Coronary artery (tissue), 2 donors: Measurements from ENCODE around the gene UNC119B.

Experiments
- DNase-seq: peaks from one replicate; pipeline ENCODE4 v3.0.0-alpha.2; 2017; ENCODE audit warnings: low spot score
- H3K27ac ChIP-seq, 2 donors: fragments of 200-600 bp; sonication (generic); one replicate each; pipeline ENCODE4 v1.5.1; 2016 to 2019
- H3K4me3 ChIP-seq: fragments of 200-600 bp; sonication (generic); 2 replicates; pipeline ENCODE4 v1.5.1; 2016; ENCODE audit warnings: mild to moderate bottlenecking, moderate library complexity
- TF ChIP-seq, protein P1 (sequence below): fragments of 200-600 bp; sonication (generic); IDR thresholded peaks from one replicate; pipeline ENCODE4 v1.5.1; 2019; ENCODE audit warnings: antibody characterized with exemption

UNC119B gene

DNA sequence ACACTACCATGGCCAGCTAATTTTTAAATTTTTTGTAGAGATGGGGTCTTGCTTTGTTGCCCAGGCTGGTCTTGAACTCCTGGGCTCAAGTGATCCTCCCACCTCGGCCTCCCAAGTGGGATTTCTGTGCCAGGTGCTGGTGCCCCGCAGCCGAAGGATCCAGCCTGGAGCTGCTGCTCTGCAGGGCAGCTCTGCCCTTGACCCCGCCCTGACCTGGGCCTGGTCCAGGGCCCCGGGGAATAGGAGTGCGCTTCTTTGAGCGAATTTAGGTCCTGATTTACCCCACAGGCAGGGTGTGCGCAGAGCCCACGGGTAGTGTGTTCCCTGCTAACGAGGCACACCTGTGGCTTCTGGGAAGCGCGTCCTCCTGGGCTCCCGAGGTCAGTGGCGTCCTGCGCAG is 30.6 kb downstream of the UNC119B start:
- no peak for DNase-seq
- TF ChIP-seq, protein P1, sequence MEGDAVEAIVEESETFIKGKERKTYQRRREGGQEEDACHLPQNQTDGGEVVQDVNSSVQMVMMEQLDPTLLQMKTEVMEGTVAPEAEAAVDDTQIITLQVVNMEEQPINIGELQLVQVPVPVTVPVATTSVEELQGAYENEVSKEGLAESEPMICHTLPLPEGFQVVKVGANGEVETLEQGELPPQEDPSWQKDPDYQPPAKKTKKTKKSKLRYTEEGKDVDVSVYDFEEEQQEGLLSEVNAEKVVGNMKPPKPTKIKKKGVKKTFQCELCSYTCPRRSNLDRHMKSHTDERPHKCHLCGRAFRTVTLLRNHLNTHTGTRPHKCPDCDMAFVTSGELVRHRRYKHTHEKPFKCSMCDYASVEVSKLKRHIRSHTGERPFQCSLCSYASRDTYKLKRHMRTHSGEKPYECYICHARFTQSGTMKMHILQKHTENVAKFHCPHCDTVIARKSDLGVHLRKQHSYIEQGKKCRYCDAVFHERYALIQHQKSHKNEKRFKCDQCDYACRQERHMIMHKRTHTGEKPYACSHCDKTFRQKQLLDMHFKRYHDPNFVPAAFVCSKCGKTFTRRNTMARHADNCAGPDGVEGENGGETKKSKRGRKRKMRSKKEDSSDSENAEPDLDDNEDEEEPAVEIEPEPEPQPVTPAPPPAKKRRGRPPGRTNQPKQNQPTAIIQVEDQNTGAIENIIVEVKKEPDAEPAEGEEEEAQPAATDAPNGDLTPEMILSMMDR: no peak
- Histone ChIP-seq H3K4me3 (no peak overlapping the region), H3K27ac (no peak overlapping the region)

DNA sequence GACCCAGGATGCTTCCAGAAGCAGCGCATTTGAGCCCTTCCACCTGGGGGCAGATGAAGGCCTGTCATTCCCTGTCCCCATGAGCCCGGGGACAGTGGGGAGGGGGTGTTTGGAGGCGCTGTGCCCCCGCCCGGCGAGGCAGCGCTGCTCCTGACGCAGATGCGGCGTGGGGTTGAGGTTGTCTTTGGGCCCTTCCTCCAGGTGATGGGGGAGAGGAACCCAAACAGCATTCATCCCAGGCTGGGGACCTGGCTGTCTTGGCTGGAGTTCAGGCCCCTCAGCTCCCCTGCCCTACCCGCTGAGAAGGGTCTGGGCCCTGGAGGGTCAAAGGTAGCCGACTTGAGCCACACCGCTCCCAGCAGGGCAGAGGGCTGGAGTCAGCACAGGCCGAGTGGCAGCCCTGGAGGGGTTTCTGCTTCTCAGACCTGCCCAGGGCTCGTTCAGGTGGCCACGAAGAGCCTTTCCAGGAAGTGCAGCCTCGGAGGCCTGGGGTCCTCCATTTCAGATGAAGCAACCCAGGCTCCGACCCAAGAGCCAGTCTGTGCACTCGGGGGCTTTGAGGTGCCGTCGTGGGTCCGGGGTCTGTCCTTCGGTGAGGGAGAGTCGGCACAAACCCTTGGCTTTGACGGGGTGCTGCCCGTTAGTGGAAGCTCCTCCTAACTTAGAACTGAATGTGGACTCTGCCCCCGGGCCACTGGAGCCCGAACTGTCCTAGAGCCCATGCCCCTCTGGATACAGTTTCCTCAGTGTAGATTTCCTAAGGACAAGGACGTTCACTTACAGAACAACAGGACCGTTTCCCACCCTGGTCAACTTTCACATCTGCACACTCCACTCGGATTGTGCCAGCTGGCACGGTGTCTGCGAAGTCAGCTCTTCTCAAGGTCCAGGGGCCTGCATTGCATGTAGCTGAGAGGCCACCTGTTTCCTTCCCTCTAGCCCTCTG is 31.5 kb downstream of the UNC119B start:
- H3K27ac ChIP-seq: no peak overlapping the region
- TF ChIP-seq, protein P1: no peak
- DNase-seq: no peak
- H3K4me3 ChIP-seq: no peak overlapping the region

DNA sequence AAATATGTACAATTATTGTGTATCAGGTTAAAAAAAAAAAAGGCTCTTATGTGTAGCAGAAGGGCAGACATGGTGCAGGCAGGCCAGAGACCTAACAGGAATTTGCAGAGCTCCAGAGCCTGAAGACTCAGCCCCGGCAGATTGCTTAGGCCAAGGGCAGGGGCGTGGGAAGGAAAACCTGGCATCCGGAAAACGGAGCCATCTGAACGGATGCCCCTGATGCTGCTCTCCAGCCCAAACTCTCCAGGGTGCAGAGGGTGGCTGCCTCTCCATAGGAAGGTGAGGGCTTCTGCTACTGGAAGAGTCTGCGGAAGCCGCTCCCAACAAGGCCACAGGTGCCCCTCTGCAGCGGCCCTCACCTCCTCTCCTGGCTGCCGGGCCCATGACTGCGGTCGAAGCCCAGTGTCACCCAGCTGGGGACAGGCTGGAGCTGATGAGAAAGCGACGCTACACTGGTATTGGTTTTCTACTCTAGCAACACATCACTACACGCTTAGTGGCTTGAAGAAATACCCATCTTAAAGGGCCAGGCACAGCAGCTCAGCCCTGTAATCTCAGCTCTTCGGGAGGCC is 34.8 kb downstream of the UNC119B start:
- H3K27ac ChIP-seq: no peak overlapping the region
- TF ChIP-seq, protein P1: no peak
- DNase-seq: no peak
- H3K4me3 ChIP-seq: no peak overlapping the region

DNA sequence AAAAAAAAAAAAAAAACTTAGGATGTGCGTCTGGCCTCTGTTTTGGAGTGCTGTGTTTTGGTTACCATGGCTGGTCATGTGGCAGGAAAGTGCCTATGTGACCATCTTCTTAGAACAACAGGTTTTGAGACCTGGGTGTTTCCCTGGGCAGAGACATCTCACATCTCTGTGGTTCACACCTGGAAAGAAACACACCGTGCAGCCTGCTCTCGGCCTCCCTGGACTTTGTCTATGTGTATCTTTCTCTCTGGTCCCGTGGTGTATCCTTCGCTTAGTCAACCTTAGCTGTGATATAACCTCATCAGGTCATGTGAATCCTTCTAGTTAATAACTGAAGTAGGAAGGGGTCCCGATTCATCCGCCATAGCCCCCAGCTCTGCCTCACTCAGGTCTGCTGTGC is 38.0 kb downstream of the UNC119B start:
- TF ChIP-seq, protein P1: no peak
- no peak overlapping the region for H3K4me3 ChIP-seq
- no peak for DNase-seq
- H3K27ac ChIP-seq: no peak overlapping the region

DNA sequence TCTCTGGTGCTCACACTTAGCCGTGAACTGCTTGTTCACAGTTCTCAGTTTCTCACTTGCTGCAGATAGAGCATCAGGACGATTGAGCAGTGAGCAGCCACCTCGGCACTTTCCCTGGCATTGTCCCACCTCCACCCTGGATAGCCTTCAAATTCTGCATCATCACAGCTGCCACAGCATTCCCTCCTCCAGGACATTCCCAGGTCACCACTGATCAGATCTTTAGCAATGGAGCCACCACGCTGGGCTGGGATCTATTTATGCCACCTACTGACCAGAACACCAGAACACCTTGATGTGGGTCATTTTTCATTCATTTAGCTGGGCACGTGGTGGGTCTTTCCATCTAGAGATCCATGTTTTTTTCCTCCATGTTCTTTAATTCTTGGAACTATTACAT is 39.0 kb downstream of the UNC119B start:
- Histone ChIP-seq H3K4me3 (no peak overlapping the region), H3K27ac (no peak overlapping the region)
- no peak for DNase-seq
- TF ChIP-seq, protein P1: no peak

DNA sequence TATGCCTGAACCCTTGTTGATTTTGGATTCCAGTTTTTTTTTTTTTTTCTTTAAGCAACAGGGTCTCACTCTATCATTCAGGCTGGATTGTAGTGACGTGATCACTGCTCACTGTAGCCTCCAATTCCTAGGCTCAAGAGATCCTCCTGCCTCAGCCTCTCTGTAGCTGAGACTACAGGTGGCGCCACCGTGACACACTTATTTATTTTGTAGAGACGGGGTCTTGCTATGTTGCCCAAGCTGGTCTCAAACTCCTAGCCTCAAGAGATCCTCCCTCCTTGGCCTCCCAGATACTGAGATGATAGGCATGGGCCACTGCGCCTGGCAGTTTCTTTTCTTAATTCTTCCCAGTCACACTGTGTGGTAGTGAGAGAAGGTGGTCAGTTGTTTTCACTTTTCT is 40.5 kb downstream of the UNC119B start:
- no peak overlapping the region for H3K4me3 ChIP-seq
- TF ChIP-seq, protein P1: no peak
- H3K27ac ChIP-seq: no peak overlapping the region
- no peak for DNase-seq

DNA sequence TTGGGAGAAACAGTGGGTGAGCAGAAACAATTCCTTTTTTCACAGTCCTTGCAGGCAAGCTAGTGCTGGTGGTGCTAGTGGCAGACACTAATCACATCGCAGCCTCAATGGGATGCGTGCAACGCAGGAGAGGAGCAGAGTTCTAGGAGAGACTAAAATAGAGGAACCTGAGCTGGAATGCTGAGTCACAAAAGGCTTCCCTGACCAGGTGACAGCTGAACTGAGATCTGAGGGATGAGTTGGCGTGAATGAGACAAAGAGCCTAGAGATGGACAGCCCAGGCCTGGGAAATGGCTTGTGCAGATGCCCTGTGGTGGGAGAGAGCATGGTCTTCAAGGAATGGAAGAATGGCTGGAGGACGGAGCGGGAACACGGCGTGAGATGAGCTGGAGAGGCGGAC is 41.1 kb downstream of the UNC119B start:
- Histone ChIP-seq H3K27ac (no peak overlapping the region), H3K4me3 (no peak overlapping the region)
- no peak for DNase-seq
- TF ChIP-seq, protein P1: no peak
